H9 (cell line): ENCODE results near the gene NUBPL. TPM values are rescaled to one million over a fixed set of nuclear protein-coding genes. Genes with fewer than 3 reads are reported as not detected.

Experiments used
- DNase-seq: peaks from one replicate; pipeline ENCODE4 v3.0.0-alpha.2; 2017
- H2AFZ ChIP-seq: one replicate; pipeline ENCODE4 v1.6.1; 2013; ENCODE audit warnings: mild to moderate bottlenecking, low read length, control low read depth, moderate library complexity
- H2AK5ac ChIP-seq: 2 replicates; pipeline ENCODE4 v1.6.1; 2013; ENCODE audit warnings: low read length, control low read depth, mixed read lengths; ENCODE audit not compliant: insufficient read length
- H2BK120ac ChIP-seq: one replicate; pipeline ENCODE4 v1.6.1; 2013; ENCODE audit warnings: low read depth, mild to moderate bottlenecking, low read length, control low read depth, inconsistent platforms; ENCODE audit not compliant: poor library complexity, severe bottlenecking
- H2BK12ac ChIP-seq: 2 replicates; pipeline ENCODE4 v1.6.1; 2013; ENCODE audit warnings: low read length, control low read depth, mixed read lengths, low read depth; ENCODE audit not compliant: insufficient read length
- H2BK15ac ChIP-seq: 2 replicates; pipeline ENCODE4 v1.6.1; 2013; ENCODE audit warnings: low read depth, low read length, control low read depth
- H2BK20ac ChIP-seq: one replicate; pipeline ENCODE4 v1.6.1; 2013; ENCODE audit warnings: low read depth, mild to moderate bottlenecking, low read length, control low read depth, inconsistent platforms; ENCODE audit not compliant: poor library complexity, severe bottlenecking
- H2BK5ac ChIP-seq: 2 replicates; pipeline ENCODE4 v1.6.1; 2013; ENCODE audit warnings: low read length, control low read depth, mixed read lengths; ENCODE audit not compliant: insufficient read length
- H3K14ac ChIP-seq: 2 replicates; pipeline ENCODE4 v1.6.1; 2013; ENCODE audit warnings: low read length, control low read depth; ENCODE audit not compliant: insufficient read depth
- H3K18ac ChIP-seq: 2 replicates; pipeline ENCODE4 v1.6.1; 2013; ENCODE audit warnings: low read depth, mild to moderate bottlenecking, mixed read lengths, low read length, control low read depth; ENCODE audit not compliant: insufficient read length
- H3K23ac ChIP-seq: 2 replicates; pipeline ENCODE4 v1.6.1; 2013; ENCODE audit warnings: low read length, control low read depth, mixed read lengths, low read depth; ENCODE audit not compliant: insufficient read length
- H3K23me2 ChIP-seq: 2 replicates; pipeline ENCODE4 v1.6.1; 2013; ENCODE audit warnings: low read depth, mild to moderate bottlenecking, mixed read lengths, low read length, control low read depth; ENCODE audit not compliant: insufficient read length, poor library complexity, severe bottlenecking
- H3K27ac ChIP-seq: 2 replicates; pipeline ENCODE4 v1.5.1; 2013; ENCODE audit warnings: low read length, control low read depth, mixed read lengths, low read depth; ENCODE audit not compliant: insufficient read length
- H3K27me3 ChIP-seq: 2 replicates; pipeline ENCODE4 v1.6.1; 2013; ENCODE audit warnings: low read length, control low read depth, inconsistent platforms; ENCODE audit not compliant: insufficient read depth
- H3K4ac ChIP-seq: 2 replicates; pipeline ENCODE4 v1.6.1; 2013; ENCODE audit warnings: low read depth, mild to moderate bottlenecking, control low read depth, inconsistent platforms, low read length, moderate library complexity
- H3K4me1 ChIP-seq: 2 replicates; pipeline ENCODE4 v1.6.1; 2013; ENCODE audit warnings: low read length, control low read depth, inconsistent platforms; ENCODE audit not compliant: insufficient read depth
- H3K4me2 ChIP-seq: 2 replicates; pipeline ENCODE4 v1.6.1; 2013; ENCODE audit warnings: low read length, control low read depth, mixed read lengths; ENCODE audit not compliant: insufficient read length, insufficient read depth
- H3K56ac ChIP-seq: 2 replicates; pipeline ENCODE4 v1.6.1; 2013; ENCODE audit warnings: low read depth, mild to moderate bottlenecking, mixed read lengths, low read length, control low read depth; ENCODE audit not compliant: insufficient read length
- H3K79me1 ChIP-seq: 2 replicates; pipeline ENCODE4 v1.6.1; 2013; ENCODE audit warnings: low read depth, mild to moderate bottlenecking, moderate library complexity, low read length, control low read depth, inconsistent platforms; ENCODE audit not compliant: insufficient read depth, poor library complexity, severe bottlenecking
- H3K79me2 ChIP-seq: 2 replicates; pipeline ENCODE4 v1.6.1; 2013; ENCODE audit warnings: low read length, control low read depth, inconsistent platforms; ENCODE audit not compliant: insufficient read depth
- H3K9ac ChIP-seq: 2 replicates; pipeline ENCODE4 v1.6.1; 2013; ENCODE audit warnings: low read length, control low read depth, mixed read lengths; ENCODE audit not compliant: insufficient read length; ENCODE audit errors: extremely low read depth
- H3K9me3 ChIP-seq: one replicate; pipeline ENCODE4 v1.6.1; 2013; ENCODE audit warnings: low read depth, low read length, inconsistent platforms; ENCODE audit not compliant: control insufficient read depth
- H3T11ph ChIP-seq: one replicate; pipeline ENCODE4 v1.6.1; 2013; ENCODE audit warnings: mild to moderate bottlenecking, low read length, control low read depth, inconsistent platforms
- H4K20me1 ChIP-seq: one replicate; pipeline ENCODE4 v1.6.1; 2013; ENCODE audit not compliant: control insufficient read depth, insufficient read length, insufficient read depth
- H4K5ac ChIP-seq: 2 replicates; pipeline ENCODE4 v1.6.1; 2013; ENCODE audit warnings: low read depth, mild to moderate bottlenecking, mixed read lengths, low read length, control low read depth; ENCODE audit not compliant: insufficient read length
- H4K8ac ChIP-seq: replicated peaks from 2 replicates; pipeline ENCODE4 v1.6.1; 2013; ENCODE audit warnings: low read length, control low read depth, mixed read lengths, low read depth; ENCODE audit not compliant: insufficient read length
- H4K91ac ChIP-seq: 2 replicates; pipeline ENCODE4 v1.6.1; 2013; ENCODE audit warnings: low read depth, mild to moderate bottlenecking, moderate library complexity, mixed read lengths, low read length, control low read depth; ENCODE audit not compliant: insufficient read length
- H3K27ac Mint-ChIP-seq, 3 experiments: 2 replicates in 2 of 3; 3 replicates in 1 of 3; pipeline ENCODE4 v1.8.0; 2020 to 2021; ENCODE audit warnings: mixed read lengths in 3 of 3, mild to moderate bottlenecking in 1 of 3, moderate library complexity in 1 of 3
- H3K27me3 Mint-ChIP-seq: 2 replicates; pipeline ENCODE4 v1.8.0; 2021; ENCODE audit warnings: low read depth, mild to moderate bottlenecking, moderate library complexity, mixed read lengths
- H3K36me3 Mint-ChIP-seq, 3 experiments: 2 replicates in 2 of 3; 3 replicates in 1 of 3; pipeline ENCODE4 v1.8.0; 2020 to 2021; ENCODE audit warnings: low read depth in 3 of 3, mixed read lengths in 3 of 3; ENCODE audit not compliant: insufficient read depth in 1 of 3
- H3K4me1 Mint-ChIP-seq, 2 experiments: 2 replicates each; pipeline ENCODE4 v1.8.0; 2020; ENCODE audit warnings: mixed read lengths in 2 of 2
- H3K4me3 Mint-ChIP-seq, 2 experiments: 2 replicates in 1 of 2; 3 replicates in 1 of 2; pipeline ENCODE4 v1.8.0; 2020 to 2021; ENCODE audit warnings: mild to moderate bottlenecking in 2 of 2, mixed read lengths in 2 of 2, moderate library complexity in 1 of 2
- H3K9me3 Mint-ChIP-seq, 2 experiments: 2 replicates in 1 of 2; 3 replicates in 1 of 2; pipeline ENCODE4 v1.8.0; 2020; ENCODE audit warnings: mild to moderate bottlenecking in 2 of 2, mixed read lengths in 2 of 2, moderate library complexity in 1 of 2
- CTCF ChIP-seq: fragments of 200-600 bp; sonication (generic); conservative IDR thresholded peaks from 3 replicates; pipeline ENCODE4 v1.8.0; 2021; ENCODE audit warnings: antibody characterized with exemption, mild to moderate bottlenecking
- WGBS: extraction: QIAGEN DNeasy Blood & Tissue Kit; methylation state at CpG from one replicate; pipeline ENCODE4 v1.1.7; 2013; ENCODE audit warnings: missing lambda C conversion rate, low lambda C conversion rate, mixed read lengths; ENCODE audit not compliant: insufficient read length; ENCODE audit errors: extremely low coverage; 5-methylcytosine and 5-hydroxymethylcytosine counted together
- total RNA-seq: library from RNA; stranded (reverse); gene quantifications from 2 replicates; pipeline ENCODE4 v1.2.1, GENCODE V29; 2021

NUBPL gene
- total RNA-seq, 1 experiment from 2014 or later, result 14.8 TPM

DNA sequence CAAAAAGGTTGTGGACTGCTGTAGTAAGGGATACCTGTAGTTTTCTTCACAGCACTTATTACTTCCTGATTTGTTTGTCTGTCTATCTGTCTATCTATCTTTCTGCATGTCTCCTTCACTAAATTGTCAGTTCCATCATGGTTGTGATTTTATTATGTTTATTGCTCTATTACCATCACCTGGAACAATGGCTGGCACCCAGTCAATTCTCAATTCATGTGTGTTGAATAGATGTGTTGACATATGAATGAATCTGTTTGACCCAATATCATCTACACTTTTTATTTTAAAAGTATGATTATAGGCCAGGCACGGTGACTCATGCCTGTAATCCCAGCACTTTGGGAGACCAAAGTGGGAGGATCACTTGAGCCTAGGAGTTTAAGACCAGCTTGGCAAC is 224.4 kb downstream of the NUBPL start:
- no peak overlapping the region for H3T11ph ChIP-seq
- no peaks in the 10 kb centered on the region for H3K27me3 ChIP-seq
- H3K9me3 ChIP-seq, result peaks cover 19% of the 10 kb centered on the region
- no peak overlapping the region for H3K27ac ChIP-seq
- no peaks in the 10 kb centered on the region for H3K79me2 ChIP-seq
- no peak overlapping the region for H2BK12ac ChIP-seq
- no peak overlapping the region for H3K23ac ChIP-seq
- no peaks in the 10 kb centered on the region for H4K20me1 ChIP-seq
- H3K14ac ChIP-seq, result no peak overlapping the region
- Mint-ChIP-seq H3K27me3 (no peaks in the 10 kb centered on the region), H3K4me1 (no peaks in the 10 kb centered on the region), H3K36me3 (peaks cover 10 to 29% (median 18%) of the 10 kb centered on the region in 3 experiments), H3K9me3 (peaks cover 43 to 53% of the 10 kb centered on the region in 2 experiments), H3K27ac (no peak overlapping the region), H3K4me3 (no peak overlapping the region)
- H3K4me1 ChIP-seq, result no peaks in the 10 kb centered on the region
- H3K79me1 ChIP-seq, result no peaks in the 10 kb centered on the region
- no peak overlapping the region for H2BK120ac ChIP-seq
- H4K5ac ChIP-seq, result no peak overlapping the region
- no peaks in the 10 kb centered on the region for H3K23me2 ChIP-seq
- no peak overlapping the region for H3K4me2 ChIP-seq
- TF ChIP-seq CTCF, result no peak
- H3K56ac ChIP-seq, result no peak overlapping the region
- no peak overlapping the region for H2BK20ac ChIP-seq
- DNase-seq, result no peak
- no CpG with 5 or more reads among the region's 1 CpG for WGBS
- no peak overlapping the region for H2BK5ac ChIP-seq
- H4K8ac ChIP-seq, result no peak overlapping the region
- H2AFZ ChIP-seq, result no peak overlapping the region
- no peak overlapping the region for H3K18ac ChIP-seq
- no peak overlapping the region for H2AK5ac ChIP-seq
- no peak overlapping the region for H2BK15ac ChIP-seq
- no peak overlapping the region for H4K91ac ChIP-seq
- H3K9ac ChIP-seq, result no peak overlapping the region
- no peak overlapping the region for H3K4ac ChIP-seq
